CD8-positive, alpha-beta memory T cell (primary cell): Measurements from ENCODE around the gene BIRC7. TPM values are rescaled to one million over a fixed set of nuclear protein-coding genes. Genes with fewer than 3 reads are reported as not detected.

ENCODE experiments used
- CTCF ChIA-PET: fragments of 350-600 bp; sonication (Branson Sonifier 250); formaldehyde crosslinking; loops from one replicate; lab custom pipeline; 2021; ENCODE audit warnings: antibody characterized with exemption; lab: Charles Lee
- POLR2A ChIA-PET: fragments of 350-600 bp; sonication (Branson Sonifier 250); formaldehyde crosslinking; loops from one replicate; lab custom pipeline; 2021; ENCODE audit warnings: antibody characterized with exemption; lab: Charles Lee
- DNase-seq, 5 donors: peaks; one replicate each; pipeline versions ENCODE4 v3.0.0 to v3.0.0-alpha.2; 2020 to 2022; ENCODE audit warnings: mixed read lengths in 1 of 5
- H3K27ac ChIP-seq: one replicate; pipeline ENCODE4 v1.7.0; 2013; ENCODE audit warnings: low read depth, mild to moderate bottlenecking, low read length, moderate library complexity
- H3K27me3 ChIP-seq: 2 replicates; pipeline ENCODE4 v1.7.0; 2013; ENCODE audit warnings: low read length, mild to moderate bottlenecking; ENCODE audit not compliant: insufficient read depth, poor library complexity, severe bottlenecking
- H3K36me3 ChIP-seq: 2 replicates; pipeline ENCODE4 v1.7.0; 2013; ENCODE audit warnings: mild to moderate bottlenecking, low read length, moderate library complexity; ENCODE audit not compliant: insufficient read depth
- H3K4me1 ChIP-seq: 2 replicates; pipeline ENCODE4 v1.7.0; 2013; ENCODE audit warnings: mild to moderate bottlenecking, low read length, moderate library complexity; ENCODE audit not compliant: insufficient read depth
- H3K4me3 ChIP-seq: 2 replicates; pipeline ENCODE4 v1.7.0; 2013; ENCODE audit warnings: mild to moderate bottlenecking, low read length
- H3K9me3 ChIP-seq: 2 replicates; pipeline ENCODE4 v1.7.0; 2013; ENCODE audit warnings: mild to moderate bottlenecking, low read length
- H3K27ac Mint-ChIP-seq, 8 donors: one replicate each; pipeline ENCODE4 v1.8.0; 2020 to 2021; ENCODE audit warnings: mixed read lengths in 8 of 8, mild to moderate bottlenecking in 6 of 8, inconsistent platforms in 3 of 8, moderate library complexity in 3 of 8
- H3K27me3 Mint-ChIP-seq, 2 donors: one replicate each; pipeline ENCODE4 v1.8.0; 2020 to 2021; ENCODE audit warnings: mixed read lengths in 2 of 2, mild to moderate bottlenecking in 1 of 2, moderate library complexity in 1 of 2
- H3K36me3 Mint-ChIP-seq, 3 donors: one replicate each; pipeline ENCODE4 v1.8.0; 2020 to 2021; ENCODE audit warnings: mixed read lengths in 3 of 3, inconsistent platforms in 1 of 3, mild to moderate bottlenecking in 1 of 3
- H3K4me1 Mint-ChIP-seq, 3 donors: one replicate each; pipeline ENCODE4 v1.8.0; 2020 to 2021; ENCODE audit warnings: mixed read lengths in 3 of 3, inconsistent platforms in 1 of 3, mild to moderate bottlenecking in 1 of 3
- H3K4me3 Mint-ChIP-seq, 7 donors: one replicate each; pipeline ENCODE4 v1.8.0; 2020 to 2021; ENCODE audit warnings: mixed read lengths in 7 of 7, mild to moderate bottlenecking in 6 of 7, moderate library complexity in 4 of 7, inconsistent platforms in 2 of 7
- H3K9me3 Mint-ChIP-seq, 5 donors: one replicate each; pipeline ENCODE4 v1.8.0; 2020 to 2022; ENCODE audit warnings: mixed read lengths in 5 of 5, mild to moderate bottlenecking in 3 of 5, moderate library complexity in 2 of 5, inconsistent platforms in 1 of 5
- polyA plus RNA-seq: library from polyadenylated mRNA; unstranded; fragments of 300-500 nt; fragmentation: Illumina TruSeq; gene quantifications from one replicate; pipeline ENCODE4 v1.2.3, GENCODE V29; 2021
- total RNA-seq, 2 experiments: library from RNA; stranded (reverse); gene quantifications; one replicate each; pipeline ENCODE4 v1.2.3, GENCODE V29; 2021

Gene BIRC7, protein sequence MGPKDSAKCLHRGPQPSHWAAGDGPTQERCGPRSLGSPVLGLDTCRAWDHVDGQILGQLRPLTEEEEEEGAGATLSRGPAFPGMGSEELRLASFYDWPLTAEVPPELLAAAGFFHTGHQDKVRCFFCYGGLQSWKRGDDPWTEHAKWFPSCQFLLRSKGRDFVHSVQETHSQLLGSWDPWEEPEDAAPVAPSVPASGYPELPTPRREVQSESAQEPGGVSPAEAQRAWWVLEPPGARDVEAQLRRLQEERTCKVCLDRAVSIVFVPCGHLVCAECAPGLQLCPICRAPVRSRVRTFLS
- total RNA-seq (not detected), polyA plus RNA-seq (not detected)

DNA sequence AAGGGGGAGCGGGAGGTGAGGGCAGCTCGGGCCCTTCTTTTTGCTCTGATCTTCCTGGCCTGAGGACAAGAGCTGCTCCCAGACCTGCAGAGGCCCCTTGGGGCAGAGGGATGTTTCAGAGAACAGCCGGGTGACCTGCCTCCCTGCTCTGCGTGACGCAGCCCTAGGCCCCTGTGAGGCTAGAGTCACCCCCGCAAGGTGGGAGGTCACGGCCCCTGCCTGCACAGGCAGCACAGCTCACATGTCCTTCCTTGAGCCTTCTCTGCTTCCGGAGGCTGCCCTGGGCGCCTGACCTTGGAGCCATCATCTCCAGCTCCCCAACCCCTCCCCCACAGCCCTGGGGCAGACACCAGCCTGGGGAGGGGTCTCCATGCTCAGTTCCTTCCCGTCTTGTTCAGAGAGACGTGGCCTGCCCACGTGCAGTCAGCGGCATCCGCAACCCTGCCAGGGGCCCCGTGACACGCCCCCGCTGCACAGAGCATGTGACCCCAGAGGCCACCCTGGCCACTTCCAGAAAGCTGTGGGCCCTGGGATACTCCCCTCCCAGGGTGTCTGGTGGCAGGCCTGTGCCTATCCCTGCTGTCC is at the start of gene BIRC7:
Gene BIRC7, plus strand, starts transcription at position 507 of the 585 bp plus-strand sequence. CDS start 192 bp downstream, outside the sequence.
- CTCF ChIA-PET: interaction anchor here (3.9 kb wide), 1 partner anchor 12 kb away, joined by 27 read pairs; no protein-coding TSS in a partner anchor
- no peaks in the 10 kb centered on the region for H3K36me3 ChIP-seq
- Mint-ChIP-seq H3K9me3 (no peaks in the 10 kb centered on the region), H3K36me3 (no peaks in the 10 kb centered on the region), H3K4me1 (peaks cover 0 to 7% (median 0%) of the 10 kb centered on the region in 3 donors), H3K4me3 (peak within 1 kb of the TSS in 1 of 7 donors; percentile 39), H3K27ac (peak within 1 kb of the TSS in 1 of 8 donors; percentile 2), H3K27me3 (peaks cover 12 to 32% of the 10 kb centered on the region in 2 donors)
- DNase-seq: peak in 1 of 5 donors; percentile 33
- POLR2A ChIA-PET: no interaction called here
- no peak within 1 kb of the TSS for H3K27ac ChIP-seq
- peaks cover 11% of the 10 kb centered on the region for H3K27me3 ChIP-seq
- H3K4me1 ChIP-seq: no peaks in the 10 kb centered on the region
- no peaks in the 10 kb centered on the region for H3K9me3 ChIP-seq
- no peak within 1 kb of the TSS for H3K4me3 ChIP-seq

DNA sequence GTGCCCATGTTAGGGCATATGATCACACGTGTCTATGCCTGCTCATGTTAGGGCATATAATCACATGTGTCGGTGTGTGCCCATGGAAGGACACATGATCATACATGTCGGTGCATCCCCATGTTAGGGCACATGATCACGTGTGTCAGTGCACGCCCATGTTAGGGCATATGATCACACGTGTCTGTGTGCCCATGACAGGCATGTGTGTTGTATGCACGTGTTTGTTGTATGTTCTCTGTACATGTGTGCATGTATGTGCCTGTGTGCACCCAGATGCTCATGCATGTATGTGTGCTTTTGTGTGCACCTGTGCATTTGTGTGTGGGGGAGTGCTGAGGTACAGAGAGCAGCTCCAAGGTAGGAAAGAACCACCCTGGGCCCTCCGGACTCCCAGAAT is 49.6 kb upstream of the BIRC7 start:
- Histone ChIP-seq H3K27ac (no peak overlapping the region), H3K9me3 (no peaks in the 10 kb centered on the region), H3K36me3 (no peaks in the 10 kb centered on the region), H3K4me1 (no peaks in the 10 kb centered on the region), H3K27me3 (peaks cover 10% of the 10 kb centered on the region), H3K4me3 (no peak overlapping the region)
- no peak overlapping the region for H3K27ac Mint-ChIP-seq
- CTCF ChIA-PET: no interaction called here
- H3K4me3 Mint-ChIP-seq: no peak overlapping the region
- peaks cover 0 to 2% (median 0%) of the 10 kb centered on the region in 3 donors for H3K4me1 Mint-ChIP-seq
- no peaks in the 10 kb centered on the region for H3K9me3 Mint-ChIP-seq
- H3K27me3 Mint-ChIP-seq: peaks cover 10 to 17% of the 10 kb centered on the region in 2 donors
- POLR2A ChIA-PET: no interaction called here
- no peak for DNase-seq
- no peaks in the 10 kb centered on the region for H3K36me3 Mint-ChIP-seq

GRCh38 chr20:63186528-63187316 is 49.0 kb upstream of the BIRC7 start:
- Mint-ChIP-seq H3K27me3 (peaks cover 5 to 12% of the 10 kb centered on the region in 2 donors), H3K4me1 (peaks cover 0 to 2% (median 0%) of the 10 kb centered on the region in 3 donors), H3K27ac (peak overlapping the region in 1 of 8 donors; percentile 75), H3K9me3 (no peaks in the 10 kb centered on the region), H3K4me3 (no peak overlapping the region), H3K36me3 (no peaks in the 10 kb centered on the region)
- no peaks in the 10 kb centered on the region for H3K36me3 ChIP-seq
- ChIA-PET CTCF (no interaction called here), POLR2A (no interaction called here)
- H3K27ac ChIP-seq: no peak overlapping the region
- no peaks in the 10 kb centered on the region for H3K9me3 ChIP-seq
- no peak for DNase-seq
- no peaks in the 10 kb centered on the region for H3K4me1 ChIP-seq
- H3K4me3 ChIP-seq: no peak overlapping the region
- peaks cover 7% of the 10 kb centered on the region for H3K27me3 ChIP-seq

DNA sequence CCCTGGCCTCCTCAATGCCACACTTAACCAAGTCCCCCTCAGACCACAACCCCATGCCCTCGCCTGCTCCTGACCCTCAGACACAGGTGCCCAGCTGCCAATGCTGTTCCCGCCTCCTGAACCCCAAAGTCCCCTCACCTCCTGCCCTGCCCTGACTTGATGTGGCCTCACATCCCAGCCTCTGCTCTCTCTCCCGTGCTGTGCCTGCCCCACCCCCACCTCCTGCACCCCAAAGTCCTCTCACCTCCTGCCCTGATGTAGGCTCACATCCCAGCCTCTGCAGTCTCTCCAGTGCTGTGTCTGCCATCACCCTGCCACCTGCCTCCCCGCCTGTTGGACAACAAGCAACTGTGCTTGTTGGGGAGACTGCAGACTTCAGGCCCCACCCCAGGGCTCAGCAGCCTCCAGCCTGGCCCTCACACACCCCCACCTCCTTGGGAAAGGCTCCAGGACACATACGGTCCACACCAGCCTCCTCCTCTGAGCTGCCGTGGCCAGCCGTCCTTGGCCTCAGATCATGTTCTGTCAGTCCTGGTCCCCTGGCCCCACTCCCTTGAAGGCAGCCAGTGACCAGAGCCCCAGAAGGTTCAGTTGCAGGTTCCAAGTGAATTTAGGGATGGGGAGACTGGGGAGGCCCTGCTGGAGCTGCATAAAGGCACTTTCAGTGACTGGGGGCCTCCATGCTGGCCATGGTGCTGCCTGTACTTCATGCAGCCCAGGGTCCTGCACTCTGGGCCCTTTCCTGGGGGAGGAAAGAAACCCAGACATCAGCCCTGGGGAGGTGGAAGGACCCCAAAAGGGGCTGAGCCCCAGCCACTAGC is 48.2 kb upstream of the BIRC7 start:
- no peaks in the 10 kb centered on the region for H3K9me3 ChIP-seq
- no peak overlapping the region for H3K4me3 ChIP-seq
- peak in 1 of 5 donors; percentile 41 for DNase-seq
- no peaks in the 10 kb centered on the region for H3K36me3 ChIP-seq
- ChIA-PET CTCF (no interaction called here), POLR2A (no interaction called here)
- H3K4me3 Mint-ChIP-seq: no peak overlapping the region
- peaks cover 4 to 5% of the 10 kb centered on the region in 2 donors for H3K27me3 Mint-ChIP-seq
- peaks cover 0 to 2% (median 0%) of the 10 kb centered on the region in 3 donors for H3K4me1 Mint-ChIP-seq
- H3K27ac ChIP-seq: no peak overlapping the region
- no peaks in the 10 kb centered on the region for H3K36me3 Mint-ChIP-seq
- no peak overlapping the region for H3K27ac Mint-ChIP-seq
- no peaks in the 10 kb centered on the region for H3K9me3 Mint-ChIP-seq
- no peaks in the 10 kb centered on the region for H3K4me1 ChIP-seq
- H3K27me3 ChIP-seq: peaks cover 3% of the 10 kb centered on the region

- Mint-ChIP-seq H3K4me1 (peaks cover 0 to 2% (median 0%) of the 10 kb centered on the region in 3 donors), H3K4me3 (no peak overlapping the region), H3K27me3 (peaks cover 2 to 4% of the 10 kb centered on the region in 2 donors), H3K27ac (no peak overlapping the region), H3K36me3 (no peaks in the 10 kb centered on the region), H3K9me3 (no peaks in the 10 kb centered on the region)
- Histone ChIP-seq H3K27ac (no peak overlapping the region), H3K9me3 (no peaks in the 10 kb centered on the region), H3K27me3 (peaks cover 2% of the 10 kb centered on the region), H3K36me3 (no peaks in the 10 kb centered on the region), H3K4me3 (no peak overlapping the region), H3K4me1 (no peaks in the 10 kb centered on the region)
- ChIA-PET POLR2A (no interaction called here), CTCF (no interaction called here)
- no peak for DNase-seq
Measured at GRCh38 chr20:63188159-63188442, 47.6 kb upstream of the BIRC7 start.

DNA sequence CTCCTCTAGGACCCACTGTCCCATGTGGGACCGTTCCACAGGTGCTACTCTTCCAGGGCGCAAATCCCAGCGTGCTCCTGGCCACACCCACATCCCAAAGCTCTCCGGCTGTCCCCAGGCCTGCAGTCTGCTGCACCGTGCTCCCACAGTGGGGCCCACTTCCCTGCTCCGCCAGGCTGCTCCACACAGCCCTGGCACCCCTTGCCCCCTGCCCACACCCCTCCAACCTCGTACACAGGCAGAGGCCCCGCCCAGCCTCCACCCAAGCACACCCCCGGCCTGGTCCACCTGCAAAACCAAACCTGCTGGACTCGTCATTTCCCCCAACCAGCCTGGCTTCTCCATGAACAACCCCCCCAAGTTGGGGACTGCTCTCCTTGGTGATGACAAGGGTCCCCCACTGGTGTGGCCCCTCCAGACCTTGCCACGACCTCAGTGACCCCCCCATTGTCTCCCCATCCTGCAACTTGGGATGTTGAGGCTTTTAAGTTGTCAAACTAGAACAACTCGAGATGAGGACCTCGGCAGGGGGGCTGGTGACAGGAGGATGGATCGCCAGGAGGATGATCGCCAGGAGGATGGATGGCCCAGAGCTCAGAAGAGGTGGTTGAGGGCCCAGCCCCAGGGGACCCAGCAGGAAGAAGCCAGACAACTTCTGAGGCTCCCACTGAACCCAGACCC is 46.9 kb upstream of the BIRC7 start:
- Mint-ChIP-seq H3K27me3 (peaks cover 0 to 4% of the 10 kb centered on the region in 2 donors), H3K36me3 (no peaks in the 10 kb centered on the region), H3K4me1 (peaks cover 0 to 2% (median 0%) of the 10 kb centered on the region in 3 donors), H3K27ac (no peak overlapping the region), H3K4me3 (no peak overlapping the region), H3K9me3 (no peaks in the 10 kb centered on the region)
- no peaks in the 10 kb centered on the region for H3K9me3 ChIP-seq
- H3K36me3 ChIP-seq: no peaks in the 10 kb centered on the region
- POLR2A ChIA-PET: no interaction called here
- peak in 1 of 5 donors; percentile 43 for DNase-seq
- H3K4me1 ChIP-seq: no peaks in the 10 kb centered on the region
- no peak overlapping the region for H3K4me3 ChIP-seq
- CTCF ChIA-PET: no interaction called here
- H3K27ac ChIP-seq: no peak overlapping the region
- no peaks in the 10 kb centered on the region for H3K27me3 ChIP-seq

DNA sequence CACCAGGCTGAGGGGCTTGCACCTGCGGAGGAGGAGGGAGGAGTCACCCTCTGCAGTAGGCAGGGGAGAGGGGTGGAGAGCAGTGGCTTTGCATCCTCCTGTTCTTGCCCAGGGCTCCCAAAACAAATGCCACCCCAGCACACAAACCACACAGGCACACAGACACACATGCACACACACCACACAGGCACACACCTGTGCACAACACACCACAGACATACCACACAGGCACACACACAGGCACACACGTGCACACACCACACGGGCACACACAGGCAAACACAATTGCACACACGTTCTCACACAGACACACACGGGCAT is 46.4 kb upstream of the BIRC7 start:
- no peaks in the 10 kb centered on the region for H3K9me3 ChIP-seq
- Mint-ChIP-seq H3K36me3 (peaks cover 0 to 1% (median 0%) of the 10 kb centered on the region in 3 donors), H3K9me3 (no peaks in the 10 kb centered on the region), H3K27me3 (peaks cover 0 to 4% of the 10 kb centered on the region in 2 donors), H3K4me3 (no peak overlapping the region), H3K27ac (peak overlapping the region in 2 of 8 donors; percentile 6 to 8), H3K4me1 (peaks cover 0 to 4% (median 0%) of the 10 kb centered on the region in 3 donors)
- H3K4me1 ChIP-seq: no peaks in the 10 kb centered on the region
- POLR2A ChIA-PET: no interaction called here
- no peaks in the 10 kb centered on the region for H3K36me3 ChIP-seq
- H3K27ac ChIP-seq: no peak overlapping the region
- no peaks in the 10 kb centered on the region for H3K27me3 ChIP-seq
- no peak overlapping the region for H3K4me3 ChIP-seq
- CTCF ChIA-PET: no interaction called here
- DNase-seq: no peak
